ENCODE results near the gene TMEM130.

The TMEM130 gene

DNA sequence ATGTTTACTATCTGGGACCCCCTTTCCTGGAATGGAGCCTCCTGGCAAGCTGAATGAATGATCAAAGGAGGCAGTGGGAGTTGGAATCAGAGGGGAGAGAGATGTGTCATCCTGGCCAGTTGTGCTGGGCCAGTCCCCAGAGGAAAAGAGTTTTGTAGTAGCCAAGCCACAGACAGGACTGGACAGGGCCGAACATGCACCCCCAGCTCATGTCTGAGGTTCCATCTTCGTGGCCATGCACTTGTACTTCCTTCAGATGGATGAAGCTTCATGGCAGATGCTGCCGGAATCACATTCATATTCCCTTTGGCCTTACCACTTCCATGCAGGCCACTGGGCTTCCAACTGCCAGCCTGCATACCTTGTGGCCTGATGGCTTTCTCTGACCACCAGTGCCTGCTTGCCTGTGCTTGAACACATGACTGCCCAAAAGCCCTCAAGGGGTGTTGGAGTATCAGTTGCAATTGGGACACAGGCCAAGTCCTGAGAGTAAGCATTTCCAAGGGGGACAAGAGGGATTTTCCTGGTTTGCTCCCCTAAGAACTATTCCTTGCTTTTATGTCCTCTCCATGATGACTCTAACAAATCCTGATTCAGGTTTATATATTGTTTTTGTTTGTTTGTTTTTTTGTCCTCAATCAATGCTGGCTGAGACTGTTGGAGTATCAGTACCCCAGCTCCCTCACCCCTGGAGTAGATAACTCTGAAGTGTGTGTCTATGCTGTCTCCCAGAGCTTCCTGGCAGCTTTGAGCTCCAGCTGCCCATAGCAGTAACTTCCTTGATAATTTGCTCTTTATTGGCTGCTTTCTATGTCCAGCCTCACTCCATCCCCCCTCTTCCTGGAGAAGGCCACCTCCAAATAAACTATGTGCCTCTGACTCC, 63.6 kb downstream of the TMEM130 start:
- DNase-seq: no peak

DNA sequence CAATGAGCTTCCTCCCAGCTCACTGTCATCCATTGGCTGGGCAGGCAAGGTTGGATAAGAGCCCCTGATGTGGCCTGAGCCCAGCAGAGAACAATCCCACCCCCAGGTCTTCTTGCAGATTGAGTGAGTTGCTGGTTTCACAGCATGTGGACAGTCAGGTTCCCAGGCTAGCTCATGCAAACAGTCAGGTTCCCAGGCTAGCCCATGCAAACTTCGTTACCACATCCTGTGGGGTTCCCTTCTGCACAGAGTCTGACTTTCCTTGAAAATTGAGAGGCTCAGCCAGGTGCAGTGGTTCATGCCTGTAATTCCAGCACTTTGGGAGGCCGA, 67.1 kb downstream of the TMEM130 start:
- DNase-seq: no peak

DNA sequence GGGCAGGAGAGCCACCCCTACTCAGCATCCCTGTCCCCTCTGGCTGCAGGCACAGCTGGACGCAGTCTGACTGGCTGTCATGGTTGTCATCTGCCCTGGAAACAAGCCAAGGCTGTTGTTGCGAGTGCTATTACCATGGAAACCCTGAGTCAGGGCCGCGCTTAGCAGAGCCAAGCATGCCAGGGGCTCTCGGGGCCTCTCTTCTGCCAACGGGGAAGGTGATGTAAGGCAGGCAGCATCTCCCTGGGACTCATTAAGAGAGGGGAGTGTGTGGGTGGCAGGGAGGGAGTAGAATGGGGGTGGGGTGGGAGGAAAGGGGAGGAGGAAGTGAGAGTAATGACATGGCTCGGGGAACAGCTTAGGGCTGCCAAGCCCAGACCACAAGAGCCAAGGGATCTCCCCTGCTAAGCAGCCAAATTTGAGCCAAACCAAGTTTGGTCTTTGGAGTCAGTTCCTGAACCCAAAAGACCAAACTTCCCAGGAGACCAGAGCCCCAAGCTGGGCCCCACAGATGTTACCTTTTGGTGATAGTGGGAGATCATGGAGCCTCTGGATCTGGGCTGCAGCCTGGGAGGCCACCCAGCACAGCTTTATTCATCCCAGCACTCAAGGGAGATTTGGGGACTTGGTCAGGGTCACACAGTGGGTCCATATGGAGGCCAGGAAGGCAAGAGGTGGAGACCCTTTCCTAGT, 67.6 kb downstream of the TMEM130 start:
- DNase-seq: no peak

DNA sequence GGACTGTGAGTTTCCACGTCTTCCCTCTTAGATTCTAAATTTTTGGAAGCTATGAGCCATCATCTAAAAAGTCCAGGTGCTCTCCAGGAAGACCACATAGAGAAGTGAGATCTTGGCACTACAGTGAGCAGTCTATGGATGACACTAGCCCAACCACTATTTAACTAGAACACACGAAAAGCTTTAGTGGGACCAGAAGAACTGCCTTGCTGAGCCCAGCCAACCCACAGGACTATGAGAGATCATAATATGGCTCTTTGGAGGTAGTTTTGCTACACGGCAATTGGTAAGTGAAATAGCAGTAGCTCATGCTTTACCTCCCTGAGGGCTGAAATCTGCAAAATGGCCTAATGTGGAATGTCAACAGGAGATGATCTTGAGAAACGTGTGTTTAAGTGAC, 68.8 kb downstream of the TMEM130 start:
- no peak for DNase-seq

DNA sequence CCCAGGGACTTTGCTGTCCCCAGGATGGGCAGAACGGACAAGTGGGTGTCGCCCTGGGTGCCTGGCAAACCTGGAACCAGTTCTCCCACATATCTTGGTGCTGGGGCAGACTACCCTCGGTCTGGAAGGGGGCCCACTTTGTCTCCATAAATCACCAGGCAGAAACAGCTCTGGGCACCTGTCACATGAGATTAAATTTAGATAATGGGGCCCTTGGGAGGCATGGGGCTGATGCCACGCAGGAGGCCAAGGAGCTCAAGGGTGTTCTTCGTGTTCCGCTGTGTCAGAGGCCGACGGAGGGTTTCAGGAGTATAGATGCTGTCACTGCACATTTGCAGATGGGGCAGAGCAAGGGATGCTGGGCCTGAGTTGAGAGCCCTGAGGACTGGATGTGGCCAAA, 72.7 kb downstream of the TMEM130 start:
- no peak for DNase-seq
